GM21717 (cell line): ENCODE results near the gene PKLR.
"Not testable (repeated sequence)": the region's sequence is repeated elsewhere in the genome, so short reads cannot be mapped to it uniquely, and the experiment has no call there.

Experiments used
- ATAC-seq: cut with Tn5 transposase; IDR thresholded peaks from one replicate; pipeline ENCODE4 v1.9.1; 2021; ENCODE audit warnings: mild to moderate bottlenecking, moderate library complexity; ENCODE audit not compliant: unreplicated experiment

Gene PKLR

GRCh38 chr1:155301342-155301841, at the start of gene PKLR:
Gene PKLR, minus strand, starts transcription at chr1:155301438. Its CDS starts 43 bp downstream, at chr1:155301395.
- no peak for ATAC-seq

- no peak for ATAC-seq
Measured at GRCh38 chr1:155342842-155343241, 41.6 kb upstream of the PKLR start.

GRCh38 chr1:155339515-155340097, 38.4 kb upstream of the PKLR start:
- no peak for ATAC-seq

- no peak for ATAC-seq
Measured at GRCh38 chr1:155334962-155335361, 33.7 kb upstream of the PKLR start.

- ATAC-seq, result no peak
Measured at GRCh38 chr1:155329980-155330598, 28.9 kb upstream of the PKLR start.

- ATAC-seq, result not testable (repeated sequence)
Measured at GRCh38 chr1:155328856-155329255, 27.6 kb upstream of the PKLR start.

- ATAC-seq, result no peak
Measured at GRCh38 chr1:155327981-155328380, 26.7 kb upstream of the PKLR start.

- ATAC-seq, result no peak
Measured at GRCh38 chr1:155326631-155327037, 25.4 kb upstream of the PKLR start.

GRCh38 chr1:155326020-155326526, 24.8 kb upstream of the PKLR start:
- ATAC-seq, result no peak

- no peak for ATAC-seq
Measured at GRCh38 chr1:155325603-155325893, 24.3 kb upstream of the PKLR start.

GRCh38 chr1:155324717-155325602, 23.7 kb upstream of the PKLR start:
- no peak for ATAC-seq

GRCh38 chr1:155324037-155324716, 22.9 kb upstream of the PKLR start:
- peak; percentile 70 for ATAC-seq

GRCh38 chr1:155323729-155324036, 22.4 kb upstream of the PKLR start:
- peak; percentile 39 for ATAC-seq

- ATAC-seq, result peak; percentile 37
Measured at GRCh38 chr1:155322953-155323728, 21.9 kb upstream of the PKLR start.

- ATAC-seq, result no peak
Measured at GRCh38 chr1:155322571-155322952, 21.3 kb upstream of the PKLR start.

- no peak for ATAC-seq
Measured at GRCh38 chr1:155321639-155322503, 20.6 kb upstream of the PKLR start.

- ATAC-seq, result no peak
Measured at GRCh38 chr1:155320661-155321617, 19.7 kb upstream of the PKLR start, which contains the start of gene RUSC1. Gene RUSC1, plus strand, starts transcription at chr1:155320894. Its CDS starts 880 bp downstream, at chr1:155321774.

GRCh38 chr1:155320252-155320651, 19.0 kb upstream of the PKLR start:
- no peak for ATAC-seq
